Stomach smooth muscle (tissue), 2 donors: ENCODE data around the gene BASP1.
"Not testable (repeated sequence)": the region's sequence is repeated elsewhere in the genome, so short reads cannot be mapped to it uniquely, and the experiment has no call there.

Source experiments
- H3K27ac ChIP-seq: one replicate; pipeline ENCODE4 v1.7.0; 2013; ENCODE audit warnings: mild to moderate bottlenecking, low read length, inconsistent platforms
- H3K27me3 ChIP-seq, 2 donors: one replicate each; pipeline ENCODE4 v1.7.0; 2013; ENCODE audit warnings: low read length in 2 of 2; ENCODE audit not compliant: insufficient read depth in 2 of 2, control insufficient read depth in 1 of 2
- H3K36me3 ChIP-seq, 2 donors: one replicate each; pipeline ENCODE4 v1.7.0; 2013; ENCODE audit warnings: low read length in 2 of 2; ENCODE audit not compliant: control insufficient read depth in 2 of 2, insufficient read depth in 2 of 2
- H3K4me1 ChIP-seq: one replicate; pipeline ENCODE4 v1.7.0; 2013; ENCODE audit warnings: low read length; ENCODE audit not compliant: control insufficient read depth, insufficient read depth
- H3K4me3 ChIP-seq, 2 donors: one replicate each; pipeline ENCODE4 v1.7.0; 2013; ENCODE audit warnings: low read length in 2 of 2
- H3K9ac ChIP-seq, 2 donors: one replicate each; pipeline ENCODE4 v1.7.0; 2013; ENCODE audit warnings: low read length in 2 of 2, mild to moderate bottlenecking in 1 of 2
- H3K9me3 ChIP-seq, 2 donors: one replicate each; pipeline ENCODE4 v1.7.0; 2013; ENCODE audit warnings: low read length in 2 of 2; ENCODE audit not compliant: control insufficient read depth in 2 of 2
- donor health status: healthy.
- donor health status: Pancreatic carcinoma.

The BASP1 gene

GRCh38 chr5:17183831-17184230, 33.6 kb upstream of the BASP1 start:
- H3K9me3 ChIP-seq: no peaks in the 10 kb centered on the region
- peaks cover 8% of the 10 kb centered on the region for H3K4me1 ChIP-seq
- no peak overlapping the region for H3K9ac ChIP-seq
- H3K36me3 ChIP-seq: no peaks in the 10 kb centered on the region
- H3K27me3 ChIP-seq: no peaks in the 10 kb centered on the region
- no peak overlapping the region for H3K27ac ChIP-seq
- H3K4me3 ChIP-seq: no peak overlapping the region

- Histone ChIP-seq H3K4me3 (no peak overlapping the region), H3K9me3 (no peaks in the 10 kb centered on the region), H3K4me1 (peaks cover 10% of the 10 kb centered on the region), H3K27me3 (no peaks in the 10 kb centered on the region), H3K9ac (no peak overlapping the region), H3K27ac (no peak overlapping the region), H3K36me3 (no peaks in the 10 kb centered on the region)
Measured at GRCh38 chr5:17184588-17184987, 32.8 kb upstream of the BASP1 start.

GRCh38 chr5:17185349-17185748, 32.1 kb upstream of the BASP1 start:
- no peak overlapping the region for H3K4me3 ChIP-seq
- no peak overlapping the region for H3K27ac ChIP-seq
- no peaks in the 10 kb centered on the region for H3K27me3 ChIP-seq
- no peaks in the 10 kb centered on the region for H3K9me3 ChIP-seq
- peaks cover 11% of the 10 kb centered on the region for H3K4me1 ChIP-seq
- H3K36me3 ChIP-seq: no peaks in the 10 kb centered on the region
- H3K9ac ChIP-seq: no peak overlapping the region

DNA sequence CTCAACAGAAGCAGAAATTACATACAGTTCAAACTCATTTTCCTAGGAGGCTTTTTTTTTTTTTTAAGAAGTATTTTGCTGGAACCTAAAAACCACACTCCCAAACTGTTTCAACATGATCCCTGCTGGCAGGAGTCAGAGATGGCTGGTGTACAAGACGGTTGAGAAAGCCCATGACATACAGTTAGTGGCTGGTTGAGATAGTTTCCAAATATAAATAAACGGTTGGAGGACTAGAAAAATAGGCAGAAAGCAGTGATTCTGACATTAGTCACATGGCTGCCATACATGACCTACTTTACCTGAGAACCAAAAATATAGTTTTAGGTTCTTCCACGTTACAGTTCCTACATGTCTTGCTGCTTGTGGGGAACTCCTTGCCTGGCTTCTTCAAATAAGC, 31.7 kb upstream of the BASP1 start:
- Histone ChIP-seq H3K27ac (no peak overlapping the region), H3K4me1 (peaks cover 11% of the 10 kb centered on the region), H3K36me3 (no peaks in the 10 kb centered on the region), H3K9ac (no peak overlapping the region), H3K27me3 (no peaks in the 10 kb centered on the region), H3K4me3 (no peak overlapping the region), H3K9me3 (no peaks in the 10 kb centered on the region)

DNA sequence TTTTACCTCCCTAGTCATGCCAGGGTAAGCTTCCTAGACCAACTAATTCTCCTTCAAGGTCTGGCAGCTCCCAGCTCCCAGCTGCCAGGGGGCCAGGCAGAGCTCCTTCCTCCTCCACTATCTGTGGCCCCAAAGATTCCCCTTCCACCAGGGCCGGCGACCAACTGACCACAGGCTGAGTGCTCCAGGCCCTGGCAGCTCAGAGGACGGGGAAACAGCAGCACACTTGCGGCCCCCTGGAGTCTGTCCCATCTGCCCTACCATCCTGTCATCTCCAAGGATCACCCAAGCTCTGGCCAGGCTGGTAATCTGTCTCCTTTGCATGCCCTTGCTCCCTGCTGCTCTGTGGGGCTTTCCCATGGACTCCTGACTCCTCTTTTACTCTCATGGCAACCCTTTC, 31.2 kb upstream of the BASP1 start:
- Histone ChIP-seq H3K4me1 (peaks cover 11% of the 10 kb centered on the region), H3K9ac (no peak overlapping the region), H3K27ac (no peak overlapping the region), H3K27me3 (no peaks in the 10 kb centered on the region), H3K4me3 (no peak overlapping the region), H3K9me3 (no peaks in the 10 kb centered on the region), H3K36me3 (no peaks in the 10 kb centered on the region)

DNA sequence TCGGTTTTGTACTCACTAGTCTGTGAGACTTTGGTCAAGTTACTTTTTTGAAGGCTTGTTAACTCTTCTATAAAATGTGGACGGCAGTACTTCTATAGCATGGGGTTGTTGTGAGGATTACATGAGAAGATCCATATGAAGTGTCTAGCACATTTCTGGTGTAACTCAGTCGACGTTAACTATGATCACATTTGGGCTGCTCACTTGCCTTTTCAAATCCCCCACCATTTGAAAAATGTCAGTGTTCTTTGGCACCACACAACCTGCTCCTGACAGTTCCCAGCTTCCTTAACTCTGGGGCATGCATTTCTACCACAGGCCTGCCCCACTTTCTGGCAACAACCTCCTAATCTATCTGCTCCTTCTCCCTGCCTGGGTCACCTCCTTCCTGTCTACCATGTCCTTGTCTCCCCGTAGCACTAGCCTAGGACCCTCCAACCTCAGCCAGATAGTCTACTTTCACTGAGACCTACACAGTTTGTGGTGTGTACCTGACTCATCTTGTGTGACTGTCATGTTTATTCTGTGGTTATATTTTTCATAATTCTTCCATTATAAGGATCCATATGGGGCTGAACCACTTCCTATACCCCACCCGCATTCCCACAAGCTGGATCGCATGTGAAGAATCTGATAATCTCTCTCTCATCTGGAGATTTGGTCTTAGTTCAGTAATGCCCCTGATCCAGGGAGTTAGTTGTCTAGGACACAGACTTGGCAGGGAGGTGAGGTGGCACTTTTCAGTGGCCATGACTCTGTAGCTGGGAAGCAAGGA, 30.2 kb upstream of the BASP1 start:
- Histone ChIP-seq H3K9me3 (no peaks in the 10 kb centered on the region), H3K36me3 (no peaks in the 10 kb centered on the region), H3K27ac (no peak overlapping the region), H3K9ac (no peak overlapping the region), H3K4me1 (peaks cover 11% of the 10 kb centered on the region), H3K27me3 (no peaks in the 10 kb centered on the region), H3K4me3 (no peak overlapping the region)

DNA sequence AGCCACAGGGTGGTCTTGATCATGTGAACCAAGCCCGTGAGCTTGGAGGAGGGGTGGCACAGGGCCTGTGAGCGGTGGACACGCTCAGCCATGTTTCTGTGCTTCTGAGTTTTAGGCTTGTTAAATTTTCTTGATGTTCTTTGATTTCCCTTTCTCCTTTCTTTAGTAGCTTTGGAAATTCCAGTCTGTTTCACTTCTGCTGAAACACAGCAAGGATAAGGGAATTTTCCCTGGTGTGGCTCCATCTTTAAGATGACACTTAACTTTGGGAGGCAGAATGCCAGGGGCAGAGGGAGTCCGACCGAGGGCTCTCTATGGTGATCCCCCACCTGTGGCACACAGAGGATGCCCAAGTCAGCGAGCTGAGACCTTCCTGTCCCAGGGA, 29.7 kb upstream of the BASP1 start:
- no peaks in the 10 kb centered on the region for H3K27me3 ChIP-seq
- peaks cover 11% of the 10 kb centered on the region for H3K4me1 ChIP-seq
- no peak overlapping the region for H3K9ac ChIP-seq
- no peak overlapping the region for H3K4me3 ChIP-seq
- no peaks in the 10 kb centered on the region for H3K9me3 ChIP-seq
- no peak overlapping the region for H3K27ac ChIP-seq
- H3K36me3 ChIP-seq: no peaks in the 10 kb centered on the region

DNA sequence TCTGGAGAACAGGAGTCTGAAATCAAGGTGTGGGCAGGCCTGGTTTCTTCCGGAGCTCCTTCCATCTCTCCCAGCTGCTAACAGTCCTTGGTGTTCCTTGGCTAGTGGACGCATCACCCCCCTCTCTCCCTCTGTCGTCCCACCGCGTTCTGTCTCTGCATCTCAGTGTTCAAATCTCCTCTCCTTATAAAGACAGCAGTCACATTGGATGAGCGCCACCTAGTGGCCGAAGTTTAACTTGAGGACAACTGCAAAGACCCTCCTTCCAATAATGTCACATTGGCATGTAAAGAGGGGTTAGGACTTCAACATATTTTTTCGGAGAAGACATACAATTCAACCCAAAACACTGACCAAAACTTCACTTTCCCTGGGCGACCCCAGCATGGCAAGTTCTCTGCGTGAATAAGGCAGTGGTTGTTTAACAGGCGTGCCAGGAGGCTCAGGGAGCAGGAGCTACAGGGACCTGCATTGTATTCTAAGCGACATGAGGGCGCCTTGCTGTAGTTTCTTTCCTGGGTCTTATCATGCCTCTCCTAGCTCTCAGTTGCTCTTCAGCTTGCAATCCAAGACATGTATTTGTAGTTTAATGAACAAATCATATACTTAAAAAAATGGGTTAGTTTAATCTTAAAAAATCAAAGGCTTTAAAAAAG, 27.9 kb upstream of the BASP1 start:
- no peak overlapping the region for H3K9ac ChIP-seq
- H3K9me3 ChIP-seq: no peaks in the 10 kb centered on the region
- peaks cover 11% of the 10 kb centered on the region for H3K4me1 ChIP-seq
- H3K36me3 ChIP-seq: no peaks in the 10 kb centered on the region
- no peak overlapping the region for H3K27ac ChIP-seq
- H3K4me3 ChIP-seq: no peak overlapping the region
- H3K27me3 ChIP-seq: no peaks in the 10 kb centered on the region

GRCh38 chr5:17190242-17190778, 27.1 kb upstream of the BASP1 start:
- H3K9ac ChIP-seq: no peak overlapping the region
- H3K27ac ChIP-seq: no peak overlapping the region
- no peak overlapping the region for H3K4me3 ChIP-seq
- no peaks in the 10 kb centered on the region for H3K27me3 ChIP-seq
- peaks cover 11% of the 10 kb centered on the region for H3K4me1 ChIP-seq
- H3K9me3 ChIP-seq: no peaks in the 10 kb centered on the region
- no peaks in the 10 kb centered on the region for H3K36me3 ChIP-seq

DNA sequence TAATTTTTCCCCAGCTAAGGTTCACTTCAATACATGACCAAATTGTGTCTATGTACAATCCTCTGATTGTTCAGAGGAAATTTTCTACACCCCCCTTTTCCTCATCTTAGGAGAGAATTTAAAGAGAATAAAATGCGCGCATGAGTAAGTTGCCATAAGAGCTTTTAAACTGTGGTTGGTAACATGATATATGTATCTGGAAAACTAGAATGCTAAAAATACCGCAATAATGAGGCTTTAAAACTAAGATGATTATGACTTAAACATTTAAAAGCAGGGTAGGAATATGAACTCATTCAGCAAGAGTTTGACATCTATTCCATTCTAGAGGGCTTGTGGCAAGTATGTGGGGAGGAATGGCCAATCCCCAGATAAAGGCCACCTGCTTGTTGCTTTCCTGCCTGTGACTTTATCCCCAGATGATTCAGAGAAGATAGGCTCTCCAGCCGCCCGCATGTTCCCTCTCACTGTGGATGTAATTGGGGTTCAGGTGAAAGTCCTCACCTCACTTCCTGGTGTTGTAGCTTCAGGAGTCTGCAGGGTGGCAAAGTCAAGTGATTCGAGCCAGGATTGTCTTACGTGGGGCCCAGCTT, 26.5 kb upstream of the BASP1 start:
- no peak overlapping the region for H3K4me3 ChIP-seq
- no peaks in the 10 kb centered on the region for H3K27me3 ChIP-seq
- no peaks in the 10 kb centered on the region for H3K36me3 ChIP-seq
- no peak overlapping the region for H3K27ac ChIP-seq
- peaks cover 9% of the 10 kb centered on the region for H3K4me1 ChIP-seq
- no peaks in the 10 kb centered on the region for H3K9me3 ChIP-seq
- no peak overlapping the region for H3K9ac ChIP-seq

DNA sequence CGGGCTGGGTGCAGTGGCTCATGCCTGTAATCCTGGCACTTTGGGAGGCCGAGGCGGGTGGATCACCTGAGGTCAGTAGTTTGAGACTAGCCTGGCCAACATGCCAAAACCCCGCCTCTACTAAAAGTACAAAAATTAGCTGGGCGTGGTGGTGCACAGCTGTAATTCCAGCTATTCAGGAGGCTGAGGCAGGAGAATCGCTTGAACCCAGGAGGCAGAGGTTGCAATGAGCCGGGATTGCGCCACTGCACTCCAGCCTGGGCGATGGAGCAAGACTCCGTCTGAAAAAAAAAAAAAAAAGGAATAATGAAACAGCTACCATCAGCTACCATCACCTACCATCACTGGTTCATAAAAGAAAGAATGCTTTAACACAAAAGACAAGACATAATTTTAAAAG, 25.9 kb upstream of the BASP1 start:
- not testable (repeated sequence) for H3K36me3 ChIP-seq, H3K9ac ChIP-seq, H3K27me3 ChIP-seq, H3K4me3 ChIP-seq, H3K27ac ChIP-seq, H3K9me3 ChIP-seq, H3K4me1 ChIP-seq
